SK-MEL-5 (cell line): ENCODE results near the gene PIK3R2. TPM values are rescaled to one million over a fixed set of nuclear protein-coding genes. Genes with fewer than 3 reads are reported as not detected.

Experiments used
- DNase-seq: peaks from one replicate; pipeline ENCODE4 v3.0.0-alpha.2; 2016; ENCODE audit warnings: low read depth, low spot score
- in situ Hi-C: cut with HindIII; loops from 2 replicates; pipeline ENCODE4 v1.10.0; 2016; ENCODE audit warnings: low sequenced_read_pairs, high pct_unique_total_duplicates, low pct_unique_long_range_greater_than_20kb
- total RNA-seq: library from RNA; depleted of rRNA; stranded (reverse); fragments of >200 nt; shearing (Covaris generic); gene quantifications from 2 replicates; pipeline ENCODE4 v1.2.3, GENCODE V29; 2014

PIK3R2 gene
- total RNA-seq, 1 experiment from 2014 or later, result 8.9 TPM

DNA sequence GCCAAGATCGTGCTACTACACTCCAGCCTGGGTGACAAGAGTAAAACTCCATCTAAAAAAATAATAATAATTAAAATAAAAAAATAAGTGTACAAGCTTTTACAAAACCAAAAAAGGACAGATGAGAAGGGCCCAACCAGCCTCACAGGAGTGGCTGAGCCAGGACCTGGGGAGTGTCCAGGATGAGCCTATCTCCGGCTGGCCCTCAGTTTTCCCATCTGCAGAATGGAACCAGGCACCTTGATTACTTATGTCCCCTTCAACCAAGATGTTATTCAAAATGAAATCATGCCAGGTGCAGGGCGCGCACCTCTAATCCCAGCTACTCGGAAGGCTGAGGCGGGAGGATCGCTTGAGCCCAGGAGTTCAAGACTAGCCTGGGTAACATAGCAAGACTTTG, 11.1 kb downstream of the PIK3R2 start:
- in situ Hi-C loops, result no loop called here
- DNase-seq, result no peak

DNA sequence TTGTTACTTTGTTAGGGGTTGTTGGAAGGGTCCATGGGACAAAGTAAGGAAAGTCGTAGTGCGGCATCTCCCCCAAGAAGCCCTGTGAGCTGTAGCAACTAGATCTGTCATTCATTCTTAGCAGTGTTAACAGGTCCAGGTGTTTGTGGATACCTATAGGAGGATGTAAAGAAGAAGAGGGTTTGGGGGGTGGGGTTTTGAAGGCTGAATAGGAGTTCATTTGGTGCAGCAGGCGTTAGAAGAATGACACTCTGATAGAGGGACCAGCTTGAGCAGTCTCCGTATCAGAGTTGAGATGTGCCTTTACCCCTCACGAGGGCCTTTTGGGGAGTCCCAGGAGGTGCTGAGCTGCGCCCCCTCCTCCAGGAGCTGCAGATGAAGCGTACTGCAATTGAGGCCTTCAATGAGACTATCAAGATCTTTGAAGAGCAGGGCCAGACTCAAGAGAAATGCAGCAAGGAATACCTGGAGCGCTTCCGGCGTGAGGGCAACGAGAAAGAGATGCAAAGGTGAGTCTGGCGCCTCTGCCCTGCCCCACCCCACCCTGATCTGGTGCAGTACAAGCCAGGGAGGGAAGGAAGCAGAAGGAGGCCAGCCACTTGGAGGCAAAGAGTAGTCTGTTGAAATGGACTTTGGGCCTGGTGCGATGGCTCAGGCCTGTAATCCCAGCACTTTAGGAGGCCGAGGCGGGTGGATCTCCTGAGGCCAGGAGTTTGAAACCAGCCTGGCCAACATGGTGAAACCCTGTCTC, 13.0 kb downstream of the PIK3R2 start:
- no peak for DNase-seq
- in situ Hi-C loops, result no loop called here

DNA sequence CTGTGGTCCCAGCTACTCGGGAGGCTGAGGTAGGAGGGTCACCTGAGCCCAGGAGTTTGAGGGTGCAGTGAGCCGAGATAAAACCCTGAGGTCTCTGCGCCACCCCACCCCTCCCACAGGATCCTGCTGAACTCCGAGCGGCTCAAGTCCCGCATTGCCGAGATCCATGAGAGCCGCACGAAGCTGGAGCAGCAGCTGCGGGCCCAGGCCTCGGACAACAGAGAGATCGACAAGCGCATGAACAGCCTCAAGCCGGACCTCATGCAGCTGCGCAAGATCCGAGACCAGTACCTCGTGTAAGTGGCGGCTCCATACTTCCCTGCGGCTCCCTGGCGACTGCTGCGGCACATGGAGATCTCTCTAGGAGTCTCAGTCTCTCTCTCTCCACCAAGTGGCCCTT, 14.0 kb downstream of the PIK3R2 start:
- in situ Hi-C loops, result no loop called here
- no peak for DNase-seq

DNA sequence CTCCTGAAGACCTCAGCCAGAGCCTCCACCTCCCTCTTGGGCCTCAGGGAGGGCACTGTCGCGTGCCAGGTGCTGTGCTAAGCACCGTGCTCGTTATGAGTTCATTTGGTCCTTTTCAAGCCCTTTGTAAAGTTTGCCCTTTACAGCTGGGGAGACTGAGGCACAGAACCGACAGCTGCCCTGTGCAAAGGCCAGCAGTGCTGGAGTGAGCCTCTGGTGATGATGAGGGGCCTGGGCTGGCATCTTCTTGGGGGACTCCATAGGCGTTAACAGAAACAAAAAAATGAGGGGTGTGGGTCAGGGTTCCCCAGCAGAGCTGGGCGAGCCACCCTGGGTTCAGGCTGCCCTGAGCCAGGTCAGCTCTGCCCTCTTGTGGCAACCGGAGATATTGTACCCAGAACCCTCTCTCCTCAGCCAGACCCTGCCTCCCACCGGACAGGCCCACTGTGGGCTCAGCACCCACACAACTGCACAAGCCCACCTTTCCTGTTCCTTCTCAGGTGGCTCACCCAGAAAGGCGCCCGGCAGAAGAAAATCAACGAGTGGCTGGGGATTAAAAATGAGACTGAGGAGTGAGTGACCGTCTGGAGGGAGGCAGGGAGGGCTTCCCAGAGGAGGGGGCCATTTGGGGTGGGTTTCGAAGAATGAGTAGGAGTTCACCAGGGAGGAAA, 15.1 kb downstream of the PIK3R2 start:
- DNase-seq, result peak; percentile 48
- in situ Hi-C loops, result no loop called here

DNA sequence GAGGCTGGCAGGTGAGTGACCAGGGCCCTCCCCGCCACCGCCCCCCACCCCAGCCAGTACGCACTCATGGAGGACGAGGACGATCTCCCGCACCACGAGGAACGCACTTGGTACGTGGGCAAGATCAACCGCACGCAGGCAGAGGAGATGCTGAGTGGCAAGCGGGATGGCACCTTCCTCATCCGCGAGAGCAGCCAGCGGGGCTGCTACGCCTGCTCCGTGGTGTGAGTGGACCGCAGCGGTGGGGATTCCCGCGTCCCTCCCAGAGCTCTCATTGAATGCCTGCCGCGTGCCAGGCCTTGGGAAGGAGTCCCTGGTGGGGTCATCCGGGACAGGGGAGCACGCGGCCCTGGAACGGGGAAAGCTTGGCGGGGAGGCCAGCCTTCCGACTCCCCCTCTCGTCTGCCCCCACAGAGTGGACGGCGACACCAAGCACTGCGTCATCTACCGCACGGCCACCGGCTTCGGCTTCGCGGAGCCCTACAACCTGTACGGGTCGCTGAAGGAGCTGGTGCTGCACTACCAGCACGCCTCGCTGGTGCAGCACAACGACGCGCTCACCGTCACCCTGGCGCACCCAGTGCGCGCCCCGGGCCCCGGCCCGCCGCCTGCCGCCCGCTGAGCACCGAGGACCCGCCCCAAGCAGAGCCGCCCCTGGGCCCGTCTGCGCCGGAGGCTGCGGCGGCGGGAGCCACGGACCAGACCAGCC, 15.9 kb downstream of the PIK3R2 start:
- DNase-seq, result no peak
- in situ Hi-C loops, result no loop called here

DNA sequence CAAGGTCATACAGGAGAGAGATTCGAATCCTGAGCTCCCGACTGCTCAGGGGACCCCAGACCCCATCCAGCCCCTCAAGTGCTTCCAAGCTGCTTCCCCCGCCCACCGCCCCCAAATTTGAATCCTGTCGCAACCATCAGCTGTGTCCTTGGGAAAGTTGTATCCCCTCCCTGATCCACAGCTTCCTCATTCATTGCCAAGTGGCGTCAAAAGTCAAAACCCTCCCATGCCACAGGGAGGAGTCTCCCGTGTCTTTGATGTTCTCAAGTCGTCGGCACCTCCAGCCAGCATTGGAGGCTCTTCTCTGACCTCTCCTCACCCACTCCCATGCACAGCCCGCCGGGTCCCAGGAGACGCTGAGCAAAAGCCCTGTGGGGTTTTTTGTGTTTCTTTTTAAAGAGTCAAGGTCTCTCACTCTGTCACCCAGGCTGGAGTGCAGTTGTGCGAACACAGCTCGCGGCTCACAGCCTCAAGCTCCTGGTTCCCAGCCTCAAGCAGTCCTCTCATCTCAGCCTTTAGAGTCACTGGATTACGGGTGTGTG, 17.8 kb downstream of the PIK3R2 start:
- no peak for DNase-seq
- in situ Hi-C loops, result no loop called here

DNA sequence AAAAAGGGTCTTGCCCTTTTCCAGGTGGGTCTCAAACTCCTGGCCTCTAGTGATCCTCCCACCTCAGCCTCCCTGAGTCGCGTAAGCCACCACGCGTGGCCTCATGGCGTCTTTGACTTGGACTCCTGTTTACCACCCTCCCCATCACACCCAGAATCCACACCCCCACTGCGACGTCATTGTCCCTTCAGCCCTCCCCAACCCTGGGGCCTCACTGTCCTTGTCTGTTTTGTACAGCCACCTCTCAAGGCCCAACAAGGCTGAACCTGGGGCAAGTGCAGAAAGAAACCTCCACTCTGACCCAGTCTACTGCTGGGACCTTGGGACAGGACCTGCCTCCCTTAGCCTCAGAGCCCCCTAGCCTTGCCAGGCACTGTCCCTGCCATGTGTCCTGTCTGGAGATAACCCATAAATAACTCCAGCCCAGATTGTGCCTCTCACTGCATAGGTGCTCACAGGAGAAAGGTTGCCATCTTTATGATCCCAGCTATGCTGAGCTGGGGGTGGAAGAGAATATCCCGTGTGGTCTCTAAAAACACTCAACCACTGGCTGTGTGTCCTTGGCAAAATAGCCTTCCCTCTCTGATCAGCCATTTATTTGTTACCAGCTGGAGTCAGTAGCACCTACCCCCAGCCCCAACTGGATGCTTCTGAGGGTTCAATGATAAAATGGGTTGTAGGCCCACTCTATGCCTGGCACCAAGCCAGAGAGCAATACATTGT, 18.8 kb downstream of the PIK3R2 start:
- in situ Hi-C loops, result no loop called here

DNA sequence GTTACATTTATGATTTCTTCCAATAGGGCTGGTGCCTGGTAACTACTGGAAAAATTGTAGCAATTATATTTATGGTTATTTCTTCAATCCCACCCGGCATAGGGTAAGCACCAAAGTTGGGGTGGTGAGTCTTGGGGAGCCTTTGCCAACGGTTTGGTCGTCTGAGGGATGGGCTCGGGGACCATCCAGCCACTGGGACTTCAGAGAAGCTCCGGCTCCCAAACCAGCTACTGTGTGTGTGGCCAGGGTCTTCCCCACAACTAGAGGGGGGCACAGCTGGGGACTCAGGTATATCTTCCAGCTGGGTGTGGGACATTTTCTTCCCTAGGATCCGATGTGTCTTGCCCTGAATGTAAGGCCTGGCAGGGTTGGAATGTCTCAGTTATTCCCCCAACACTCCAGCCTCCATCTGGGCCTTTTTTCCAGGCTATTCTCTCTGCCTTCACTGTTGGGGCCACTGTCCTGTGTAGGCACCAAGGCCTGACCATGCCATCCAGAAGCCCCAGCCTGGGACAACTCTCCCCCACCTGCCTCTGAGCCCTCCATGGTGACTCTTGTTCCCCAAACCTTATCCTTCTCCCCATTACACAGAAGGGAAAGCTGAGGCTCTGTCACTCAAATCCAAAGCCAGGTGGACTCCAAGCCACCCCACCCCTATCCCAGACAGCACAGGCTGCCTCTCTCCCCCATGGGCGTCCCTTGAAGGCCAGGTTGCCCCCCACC, 19.5 kb downstream of the PIK3R2 start:
- DNase-seq, result no peak
- in situ Hi-C loops, result no loop called here

More for the DNA sequence above, 18.8 kb downstream of the PIK3R2 start:
- no peak for DNase-seq

DNA sequence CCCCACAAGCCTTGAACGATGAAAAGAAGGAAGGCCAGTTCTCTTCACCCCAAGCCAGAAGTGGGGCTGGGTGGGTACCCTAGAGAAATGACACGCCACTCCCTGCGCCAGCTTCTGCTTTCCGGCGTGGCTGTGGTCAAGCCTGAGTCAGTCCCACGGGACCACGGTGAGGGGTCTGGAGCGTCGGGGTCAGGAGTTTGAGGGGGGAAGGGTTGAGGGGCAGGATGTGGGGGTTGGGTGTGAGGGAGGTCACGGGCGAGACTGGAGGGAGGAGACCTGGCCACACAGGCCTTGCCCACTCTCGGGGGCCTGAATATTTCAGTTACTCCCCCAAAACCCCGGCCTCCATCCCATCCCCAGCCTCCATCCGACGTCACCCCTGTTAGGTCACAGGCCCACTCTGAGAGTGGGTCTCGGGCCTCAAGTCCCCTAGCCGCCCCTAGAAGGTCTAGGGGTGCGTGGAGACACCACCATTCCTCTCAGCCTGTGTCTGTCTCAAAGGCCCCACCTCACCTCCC, 20.1 kb downstream of the PIK3R2 start:
- no peak for DNase-seq
- in situ Hi-C loops, result no loop called here

DNA sequence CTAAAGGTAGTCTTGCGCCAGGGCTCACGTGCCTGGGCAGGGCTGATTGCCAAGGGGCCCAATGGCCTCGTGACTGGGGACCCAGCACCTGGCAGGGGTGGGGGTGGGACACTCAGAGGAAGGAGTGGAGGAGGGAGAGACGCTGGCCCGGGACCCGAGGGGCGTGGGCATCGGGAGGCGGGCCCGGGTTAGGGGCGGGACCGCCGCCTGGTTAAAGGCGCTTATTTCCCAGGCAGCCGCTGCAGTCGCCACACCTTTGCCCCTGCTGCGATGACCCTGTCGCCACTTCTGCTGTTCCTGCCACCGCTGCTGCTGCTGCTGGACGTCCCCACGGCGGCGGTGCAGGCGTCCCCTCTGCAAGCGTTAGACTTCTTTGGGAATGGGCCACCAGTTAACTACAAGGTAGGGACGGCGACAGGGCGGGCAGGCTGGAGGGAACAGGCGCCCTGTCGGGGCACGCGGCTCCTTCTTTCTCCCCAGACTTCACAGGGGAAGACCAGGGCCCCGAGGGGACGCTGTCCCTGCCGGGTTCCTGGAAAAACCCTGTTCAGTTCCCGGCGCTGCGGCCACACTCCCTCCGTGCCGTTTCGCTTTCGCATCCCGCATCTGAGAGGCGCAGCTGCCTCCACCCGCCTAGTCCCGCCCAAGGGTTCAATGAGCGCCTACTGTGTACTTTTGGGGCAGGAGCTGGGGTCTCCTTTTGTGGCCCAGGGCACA, 20.8 kb downstream of the PIK3R2 start, which contains the start of gene IFI30:
Gene IFI30, plus strand, starts transcription at position 242 of the 717 bp plus-strand sequence. Its CDS starts 29 bp downstream, at position 271.
- peak; percentile 43 for DNase-seq
- in situ Hi-C loops, result no loop called here

DNA sequence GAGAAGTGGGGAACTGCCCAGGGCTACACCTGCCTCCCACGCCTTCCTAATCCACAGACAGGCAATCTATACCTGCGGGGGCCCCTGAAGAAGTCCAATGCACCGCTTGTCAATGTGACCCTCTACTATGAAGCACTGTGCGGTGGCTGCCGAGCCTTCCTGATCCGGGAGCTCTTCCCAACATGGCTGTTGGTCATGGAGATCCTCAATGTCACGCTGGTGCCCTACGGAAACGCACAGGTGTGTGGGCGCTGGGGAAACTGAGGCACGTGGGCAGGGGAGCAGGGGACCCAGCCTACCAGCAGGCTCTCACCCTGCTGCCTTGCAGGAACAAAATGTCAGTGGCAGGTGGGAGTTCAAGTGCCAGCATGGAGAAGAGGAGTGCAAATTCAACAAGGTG, 22.0 kb downstream of the PIK3R2 start:
- DNase-seq, result no peak
- in situ Hi-C loops, result no loop called here

DNA sequence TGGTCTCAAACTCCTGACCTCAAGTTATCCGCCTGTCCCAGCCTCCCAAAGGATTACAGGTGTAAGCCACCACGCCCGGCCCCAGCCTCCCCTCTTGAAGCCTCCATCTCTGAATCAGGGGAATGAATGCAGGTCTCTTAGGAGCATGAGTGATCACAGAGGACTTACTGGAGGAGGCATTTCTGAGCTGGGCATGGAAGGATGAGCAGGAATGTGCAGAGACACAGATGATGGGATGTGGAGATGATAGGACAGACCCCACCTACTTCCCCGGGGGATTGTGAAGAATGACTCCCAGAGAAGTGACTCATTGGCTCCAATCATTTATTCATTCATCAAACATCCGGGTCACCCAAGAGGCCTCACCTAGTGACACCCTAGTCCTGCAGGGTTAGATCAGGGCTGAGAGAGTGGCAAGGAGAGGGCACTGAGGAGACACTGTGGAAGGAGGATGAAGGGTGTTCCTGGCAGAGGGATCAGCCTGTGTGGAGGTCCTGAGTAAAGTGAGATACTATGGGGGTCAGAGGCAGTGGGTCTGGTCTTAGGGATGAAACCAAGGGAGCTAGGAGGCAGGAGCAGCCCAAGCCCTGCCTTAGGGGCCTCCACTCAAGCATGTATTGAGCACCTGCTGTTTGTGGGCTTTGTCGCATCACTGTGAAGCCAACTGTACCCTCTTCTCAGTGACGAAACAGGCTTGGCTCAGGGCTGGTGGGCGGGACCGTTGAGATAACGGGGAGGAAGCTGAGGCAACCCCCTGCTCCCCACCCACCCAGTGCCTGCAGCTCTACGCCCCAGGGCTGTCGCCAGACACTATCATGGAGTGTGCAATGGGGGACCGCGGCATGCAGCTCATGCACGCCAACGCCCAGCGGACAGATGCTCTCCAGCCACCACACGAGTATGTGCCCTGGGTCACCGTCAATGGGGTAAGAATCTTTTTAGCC, 23.7 kb downstream of the PIK3R2 start:
- in situ Hi-C loops, result no loop called here
- no peak for DNase-seq

DNA sequence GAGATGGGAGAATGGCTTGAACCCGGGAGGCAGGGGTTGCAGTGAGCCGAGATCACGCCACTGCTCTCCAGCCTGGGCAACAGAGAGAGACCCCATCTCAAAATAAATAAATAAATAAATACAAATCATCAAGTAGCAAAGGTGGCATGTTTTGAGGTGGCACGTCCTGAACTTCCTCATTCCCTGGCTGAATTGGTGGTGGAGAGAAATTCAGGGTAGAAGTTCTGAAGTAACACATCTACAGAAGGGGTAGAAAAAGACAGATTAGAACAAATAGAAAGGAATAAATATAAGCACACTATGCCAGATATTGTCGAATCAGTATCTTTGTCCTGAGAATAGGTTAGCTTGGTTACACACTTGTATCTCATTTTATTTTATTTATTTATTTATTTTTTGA, 27.0 kb downstream of the PIK3R2 start:
- in situ Hi-C loops, result no loop called here
- no peak for DNase-seq

DNA sequence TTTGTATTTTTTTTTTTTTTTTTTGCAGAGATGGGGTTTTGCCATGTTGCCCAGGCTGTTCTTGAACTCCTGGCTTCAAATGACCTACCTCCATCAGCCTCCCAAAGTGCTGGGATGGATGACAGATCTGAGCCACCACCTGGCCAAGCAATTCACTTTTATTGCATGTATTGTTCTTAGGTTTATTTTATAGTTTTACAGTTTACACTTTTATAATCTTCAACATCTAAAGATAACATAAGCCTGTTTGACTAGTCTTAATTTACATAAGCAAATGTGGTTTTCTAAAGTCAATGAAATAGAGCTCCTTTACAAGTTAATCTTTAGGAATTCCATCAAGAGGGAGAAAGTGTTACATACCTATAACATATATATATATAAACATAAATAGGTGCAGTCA, 30.6 kb downstream of the PIK3R2 start:
- DNase-seq, result no peak
- in situ Hi-C loops, result no loop called here

DNA sequence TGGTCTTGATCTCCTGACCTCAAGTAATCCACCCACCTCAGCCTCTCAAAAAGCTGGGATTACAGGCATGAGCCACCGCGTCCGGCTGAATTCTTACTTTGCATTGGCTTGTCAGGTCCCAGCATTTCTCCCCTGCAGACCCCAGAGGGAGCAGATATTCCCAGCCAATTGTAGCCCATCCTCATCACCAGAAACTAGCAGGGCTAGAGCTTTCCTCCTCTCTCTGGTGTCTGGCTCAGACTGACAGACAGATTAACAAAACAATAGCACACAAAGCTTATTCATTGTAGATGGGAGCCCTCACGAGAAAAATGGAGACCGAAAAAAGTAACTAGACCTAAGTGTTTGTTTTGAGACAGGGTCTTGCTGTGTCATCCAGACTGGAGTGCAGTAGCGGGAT, 32.6 kb downstream of the PIK3R2 start:
- DNase-seq, result no peak
- in situ Hi-C loops, result no loop called here
